Bronchial epithelial cell (primary cell): ENCODE measurements around the gene RGS16. TPM values are rescaled to one million over a fixed set of nuclear protein-coding genes. Genes with fewer than 3 reads are reported as not detected.

Experiments
- DNase-seq: peaks from one replicate; pipeline ENCODE4 v3.0.0-alpha.2; 2010; ENCODE audit warnings: low read depth
- FAIRE-seq: peaks from 2 replicates; lab custom pipeline; 2011; peaks lifted over from hg19 to GRCh38; lab: Jason Lieb, UNC
- H3K27me3 ChIP-seq: 2 replicates; pipeline ENCODE4 v1.5.1; 2011; ENCODE audit warnings: low read length; ENCODE audit not compliant: control insufficient read depth, insufficient read depth
- H3K36me3 ChIP-seq: 2 replicates; pipeline ENCODE4 v1.5.1; 2011; ENCODE audit warnings: low read length; ENCODE audit not compliant: control insufficient read depth, insufficient read depth
- H3K4me3 ChIP-seq: 2 replicates; pipeline ENCODE4 v1.5.1; 2011; ENCODE audit warnings: mild to moderate bottlenecking, low read depth, low read length, control low read depth
- CTCF ChIP-seq: IDR thresholded peaks from 2 replicates; pipeline ENCODE4 v1.5.1; 2011; ENCODE audit warnings: mild to moderate bottlenecking, moderate library complexity, low read length, control low read depth, inconsistent platforms; ENCODE audit not compliant: insufficient read depth, severe bottlenecking
- total RNA-seq: library from RNA; depleted of rRNA; stranded (reverse); fragments of >200 nt; gene quantifications from 2 replicates; pipeline ENCODE4 v1.2.1, GENCODE V29; 2014

Gene RGS16
- total RNA-seq, 1 donor from 2014 or later: 3.7 TPM

- FAIRE-seq: no peak
- peak; percentile 68 for DNase-seq
- TF ChIP-seq CTCF: no peak
- H3K27me3 ChIP-seq: no peaks in the 10 kb centered on the region
- no peaks in the 10 kb centered on the region for H3K36me3 ChIP-seq
- peak within 1 kb of the TSS; percentile 63 for H3K4me3 ChIP-seq
Measured at GRCh38 chr1:182588500-182589396, 15.4 kb downstream of the RGS16 start, which contains the start of gene RNASEL. RNASEL (minus strand) TSS chr1:182589256; CDS start chr1:182586806, 2,450 bp downstream.

- no peak for FAIRE-seq
- H3K4me3 ChIP-seq: peak overlapping the region; percentile 63
- no peaks in the 10 kb centered on the region for H3K36me3 ChIP-seq
- no peak for TF ChIP-seq CTCF
- H3K27me3 ChIP-seq: no peaks in the 10 kb centered on the region
- no peak for DNase-seq
Measured at GRCh38 chr1:182587666-182588499, 16.3 kb downstream of the RGS16 start.

GRCh38 chr1:182587093-182587492 lies 17.1 kb downstream of the RGS16 start:
- no peak for TF ChIP-seq CTCF
- Histone ChIP-seq H3K36me3 (no peaks in the 10 kb centered on the region), H3K27me3 (no peaks in the 10 kb centered on the region), H3K4me3 (no peak overlapping the region)
- DNase-seq: no peak
- FAIRE-seq: no peak

GRCh38 chr1:182586380-182586779 lies 17.8 kb downstream of the RGS16 start:
- TF ChIP-seq CTCF: no peak
- no peaks in the 10 kb centered on the region for H3K27me3 ChIP-seq
- H3K36me3 ChIP-seq: no peaks in the 10 kb centered on the region
- no peak for DNase-seq
- FAIRE-seq: no peak
- no peak overlapping the region for H3K4me3 ChIP-seq

GRCh38 chr1:182584746-182585145 lies 19.4 kb downstream of the RGS16 start:
- no peaks in the 10 kb centered on the region for H3K36me3 ChIP-seq
- DNase-seq: no peak

More at GRCh38 chr1:182584746-182585145, 19.4 kb downstream of the RGS16 start:
- Histone ChIP-seq H3K27me3 (no peaks in the 10 kb centered on the region), H3K4me3 (no peak overlapping the region)
- no peak for FAIRE-seq
- no peak for TF ChIP-seq CTCF
